HCT116 (cell line): ENCODE measurements around the gene CIZ1.

Source experiments
- CTCF ChIP-seq, 3 experiments: fragments of 200-600 bp in 1 of 3; sonication (generic) in 1 of 3; IDR thresholded peaks in 2 of 3; conservative IDR thresholded peaks in 1 of 3; 2 replicates each; pipeline ENCODE4 v1.5.1; 2012 to 2017; ENCODE audit warnings: low read depth in 2 of 3, low read length in 2 of 3, antibody characterized with exemption in 1 of 3, borderline replicate concordance in 1 of 3, control low read depth in 1 of 3, mild to moderate bottlenecking in 1 of 3, mixed read lengths in 1 of 3, mixed run types in 1 of 3, moderate library complexity in 1 of 3; ENCODE audit not compliant: insufficient read depth in 1 of 3
- EZH2 ChIP-seq: fragments of 200-600 bp; sonication (generic); IDR thresholded peaks from 2 replicates; pipeline ENCODE4 v1.6.1; 2017; ENCODE audit warnings: antibody characterized with exemption, mixed run types
- MAX ChIP-seq: IDR thresholded peaks from 2 replicates; pipeline ENCODE4 v1.6.1; 2012
- POLR2A ChIP-seq: IDR thresholded peaks from 2 replicates; pipeline ENCODE4 v1.7.0; 2011; ENCODE audit warnings: borderline replicate concordance; ENCODE audit not compliant: insufficient read depth, insufficient read length; ENCODE audit errors: extremely low read depth
- POLR2AphosphoS5 ChIP-seq: IDR thresholded peaks from 2 replicates; pipeline ENCODE4 v1.6.1; 2011; ENCODE audit warnings: mild to moderate bottlenecking, low read depth, low read length, moderate library complexity
- RAD21 ChIP-seq: IDR thresholded peaks from 2 replicates; pipeline ENCODE4 v1.6.1; 2012; ENCODE audit warnings: low read depth, mild to moderate bottlenecking
- SP1 ChIP-seq: IDR thresholded peaks from 2 replicates; pipeline ENCODE4 v1.6.1; 2012; ENCODE audit warnings: low read depth
- ZBTB33 ChIP-seq: IDR thresholded peaks from 2 replicates; pipeline ENCODE4 v1.6.1; 2011; ENCODE audit warnings: mild to moderate bottlenecking, low read length, moderate library complexity; ENCODE audit not compliant: insufficient replicate concordance; ENCODE audit errors: extremely low read depth
- ZNF274 ChIP-seq: fragments of 200-500 bp; sonication (Bioruptor generic); IDR thresholded peaks from 2 replicates; pipeline ENCODE4 v1.6.1; 2014; ENCODE audit warnings: mild to moderate bottlenecking, low read depth, low read length, inconsistent platforms
- TF ChIP-seq, protein P1 (sequence below): IDR thresholded peaks from 2 replicates; pipeline ENCODE4 v1.6.1; 2012; ENCODE audit warnings: low read depth

- TF ChIP-seq CTCF (IDR thresholded peaks at IDR 0.05 in 2 of 3, conservative IDR thresholded peaks at IDR 0.05 in 1 of 3; ENCODE audit: borderline replicate concordance in 1 of 3, insufficient read depth in 1 of 3, low read depth in 2 of 3, low read length in 2 of 3), result no peak
- TF ChIP-seq RAD21, result no peak
- TF ChIP-seq ZNF274, result no peak
- TF ChIP-seq POLR2A, result no peak
- TF ChIP-seq, protein P1, sequence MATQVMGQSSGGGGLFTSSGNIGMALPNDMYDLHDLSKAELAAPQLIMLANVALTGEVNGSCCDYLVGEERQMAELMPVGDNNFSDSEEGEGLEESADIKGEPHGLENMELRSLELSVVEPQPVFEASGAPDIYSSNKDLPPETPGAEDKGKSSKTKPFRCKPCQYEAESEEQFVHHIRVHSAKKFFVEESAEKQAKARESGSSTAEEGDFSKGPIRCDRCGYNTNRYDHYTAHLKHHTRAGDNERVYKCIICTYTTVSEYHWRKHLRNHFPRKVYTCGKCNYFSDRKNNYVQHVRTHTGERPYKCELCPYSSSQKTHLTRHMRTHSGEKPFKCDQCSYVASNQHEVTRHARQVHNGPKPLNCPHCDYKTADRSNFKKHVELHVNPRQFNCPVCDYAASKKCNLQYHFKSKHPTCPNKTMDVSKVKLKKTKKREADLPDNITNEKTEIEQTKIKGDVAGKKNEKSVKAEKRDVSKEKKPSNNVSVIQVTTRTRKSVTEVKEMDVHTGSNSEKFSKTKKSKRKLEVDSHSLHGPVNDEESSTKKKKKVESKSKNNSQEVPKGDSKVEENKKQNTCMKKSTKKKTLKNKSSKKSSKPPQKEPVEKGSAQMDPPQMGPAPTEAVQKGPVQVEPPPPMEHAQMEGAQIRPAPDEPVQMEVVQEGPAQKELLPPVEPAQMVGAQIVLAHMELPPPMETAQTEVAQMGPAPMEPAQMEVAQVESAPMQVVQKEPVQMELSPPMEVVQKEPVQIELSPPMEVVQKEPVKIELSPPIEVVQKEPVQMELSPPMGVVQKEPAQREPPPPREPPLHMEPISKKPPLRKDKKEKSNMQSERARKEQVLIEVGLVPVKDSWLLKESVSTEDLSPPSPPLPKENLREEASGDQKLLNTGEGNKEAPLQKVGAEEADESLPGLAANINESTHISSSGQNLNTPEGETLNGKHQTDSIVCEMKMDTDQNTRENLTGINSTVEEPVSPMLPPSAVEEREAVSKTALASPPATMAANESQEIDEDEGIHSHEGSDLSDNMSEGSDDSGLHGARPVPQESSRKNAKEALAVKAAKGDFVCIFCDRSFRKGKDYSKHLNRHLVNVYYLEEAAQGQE, result no peak
- no peak for TF ChIP-seq ZBTB33
- TF ChIP-seq SP1, result no peak
- TF ChIP-seq MAX, result no peak
- TF ChIP-seq POLR2AphosphoS5, result no peak
- no peak for TF ChIP-seq EZH2
These were observed 49.3 kb downstream of the CIZ1 start for GRCh38 chr9:128142061-128142460.
